ENCODE data around the gene ATXN1. TPM values are rescaled to one million over a fixed set of nuclear protein-coding genes. Genes with fewer than 3 reads are reported as not detected.

The ATXN1 gene
- total and polyA plus RNA-seq, 7 donors: 1.3 to 50.9 (median 21.6) TPM

- Histone ChIP-seq H3K36me3 (ENCODE audit: insufficient read depth in 1 of 2, low read depth in 1 of 2) (peaks cover 1% of the 10 kb centered on the region in 2 donors), H3K4me3 (no peak overlapping the region), H3K9me3 (no peaks in the 10 kb centered on the region), H3K27me3 (ENCODE audit: insufficient read depth in 3 of 3, low read length in 2 of 3) (no peaks in the 10 kb centered on the region), H3K4me1 (peaks cover 15% of the 10 kb centered on the region), H3K27ac (no peak overlapping the region)
- peak in 2 of 4 donors; percentile 28 to 32 for ATAC-seq
- no peak for DNase-seq
- intact Hi-C loops (cut with DNase I): no loop called here
- 57 to 70% (median 64%) methylated on average over 2 of the region's 2 CpGs for WGBS, 3 donors
- TF ChIP-seq, protein P1, sequence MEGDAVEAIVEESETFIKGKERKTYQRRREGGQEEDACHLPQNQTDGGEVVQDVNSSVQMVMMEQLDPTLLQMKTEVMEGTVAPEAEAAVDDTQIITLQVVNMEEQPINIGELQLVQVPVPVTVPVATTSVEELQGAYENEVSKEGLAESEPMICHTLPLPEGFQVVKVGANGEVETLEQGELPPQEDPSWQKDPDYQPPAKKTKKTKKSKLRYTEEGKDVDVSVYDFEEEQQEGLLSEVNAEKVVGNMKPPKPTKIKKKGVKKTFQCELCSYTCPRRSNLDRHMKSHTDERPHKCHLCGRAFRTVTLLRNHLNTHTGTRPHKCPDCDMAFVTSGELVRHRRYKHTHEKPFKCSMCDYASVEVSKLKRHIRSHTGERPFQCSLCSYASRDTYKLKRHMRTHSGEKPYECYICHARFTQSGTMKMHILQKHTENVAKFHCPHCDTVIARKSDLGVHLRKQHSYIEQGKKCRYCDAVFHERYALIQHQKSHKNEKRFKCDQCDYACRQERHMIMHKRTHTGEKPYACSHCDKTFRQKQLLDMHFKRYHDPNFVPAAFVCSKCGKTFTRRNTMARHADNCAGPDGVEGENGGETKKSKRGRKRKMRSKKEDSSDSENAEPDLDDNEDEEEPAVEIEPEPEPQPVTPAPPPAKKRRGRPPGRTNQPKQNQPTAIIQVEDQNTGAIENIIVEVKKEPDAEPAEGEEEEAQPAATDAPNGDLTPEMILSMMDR (IDR thresholded peaks at IDR 0.05): no peak
Observed at GRCh38 chr6:16490616-16491015, 270.6 kb downstream of the ATXN1 start.

DNA sequence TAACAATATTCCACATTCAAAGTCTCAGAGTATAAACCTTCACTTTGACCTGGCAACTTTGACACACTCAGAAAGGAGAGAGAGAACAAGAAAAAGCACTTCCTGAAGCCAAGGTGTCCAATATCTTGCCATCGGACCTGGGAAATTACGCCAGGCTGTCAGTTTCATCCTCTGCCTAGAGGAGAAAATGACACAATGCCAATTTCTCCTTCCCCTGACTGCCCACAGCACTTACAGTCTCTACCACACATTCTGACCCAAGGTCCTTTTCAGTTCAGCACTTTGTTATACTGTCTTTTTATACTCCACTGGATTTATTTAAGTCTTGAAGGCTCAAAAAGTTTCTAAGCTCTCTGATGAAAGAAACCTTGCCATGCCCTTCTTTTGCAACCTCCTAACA is 272.4 kb downstream of the ATXN1 start:
- Histone ChIP-seq H3K4me1 (peaks cover 15% of the 10 kb centered on the region), H3K27ac (no peak overlapping the region), H3K9me3 (no peaks in the 10 kb centered on the region), H3K4me3 (no peak overlapping the region), H3K27me3 (ENCODE audit: insufficient read depth in 3 of 3, low read length in 2 of 3) (no peaks in the 10 kb centered on the region), H3K36me3 (ENCODE audit: insufficient read depth in 1 of 2, low read depth in 1 of 2) (peaks cover 3 to 8% of the 10 kb centered on the region in 2 donors)
- peak in 3 of 4 donors; percentile 34 to 76 (median 39) for ATAC-seq
- TF ChIP-seq, protein P1 (IDR thresholded peaks at IDR 0.05): no peak
- DNase-seq: no peak
- intact Hi-C loops (cut with DNase I): no loop called here
- WGBS, 3 donors: 23 to 50% (median 28%) methylated on average over 2 of the region's 2 CpGs

DNA sequence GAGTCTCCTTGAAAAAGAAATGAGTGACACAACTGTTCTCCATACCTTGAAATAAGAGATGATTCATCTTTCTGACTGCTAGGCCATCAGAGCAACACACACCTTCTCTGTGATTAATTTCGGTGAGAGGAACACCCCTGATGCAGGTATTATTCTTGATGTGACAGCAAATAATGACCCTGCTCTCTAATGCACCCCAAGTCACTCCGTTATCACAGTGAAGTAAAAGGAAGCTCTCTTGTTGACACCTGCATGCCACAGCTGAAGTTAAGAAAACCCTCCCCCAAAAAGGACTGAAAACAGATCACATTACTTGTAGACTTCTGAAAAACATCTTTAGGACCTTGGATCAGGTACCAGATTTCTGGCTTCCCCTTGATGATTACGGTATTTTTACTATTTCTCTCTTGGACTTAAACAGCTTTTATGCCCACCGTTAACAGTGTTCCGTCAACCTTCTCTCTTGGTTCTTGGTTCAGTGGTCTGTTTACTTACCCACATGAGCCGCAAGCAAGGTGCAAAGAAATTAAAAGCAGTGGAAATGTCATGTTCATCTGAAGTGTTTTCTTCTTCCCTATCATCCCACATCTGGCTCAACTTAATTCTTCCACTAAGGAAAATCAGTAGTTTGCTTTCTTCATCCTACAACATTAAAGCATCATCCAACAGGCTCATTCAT is 273.1 kb downstream of the ATXN1 start:
- intact Hi-C loops (cut with DNase I): no loop called here
- no peak overlapping the region for H3K27ac ChIP-seq
- 89 to 93% (median 92%) methylated on average over 6 of the region's 6 CpGs for WGBS, 3 donors
- no peaks in the 10 kb centered on the region for H3K9me3 ChIP-seq
- H3K4me3 ChIP-seq: no peak overlapping the region
- ATAC-seq (peak in 2 of 4 donors; percentile 27 to 35), DNase-seq (no peak)
- TF ChIP-seq, protein P1 (IDR thresholded peaks at IDR 0.05): no peak
- H3K27me3 ChIP-seq (ENCODE audit: insufficient read depth in 3 of 3, low read length in 2 of 3): no peaks in the 10 kb centered on the region
- H3K4me1 ChIP-seq: peaks cover 15% of the 10 kb centered on the region
- peaks cover 3 to 8% of the 10 kb centered on the region in 2 donors for H3K36me3 ChIP-seq (ENCODE audit: insufficient read depth in 1 of 2, low read depth in 1 of 2)

GRCh38 chr6:16486661-16487060 is 274.6 kb downstream of the ATXN1 start:
- DNase-seq: no peak
- intact Hi-C loops (cut with DNase I): no loop called here
- Histone ChIP-seq H3K4me1 (peaks cover 15% of the 10 kb centered on the region), H3K27ac (no peak overlapping the region), H3K36me3 (ENCODE audit: insufficient read depth in 1 of 2, low read depth in 1 of 2) (peaks cover 3 to 8% of the 10 kb centered on the region in 2 donors), H3K27me3 (ENCODE audit: insufficient read depth in 3 of 3, low read length in 2 of 3) (no peaks in the 10 kb centered on the region), H3K4me3 (no peak overlapping the region), H3K9me3 (peaks cover 3% of the 10 kb centered on the region)
- TF ChIP-seq, protein P1 (IDR thresholded peaks at IDR 0.05): no peak
- 76 to 84% (median 79%) methylated on average over 11 of the region's 11 CpGs for WGBS, 3 donors
- ATAC-seq: no peak

Data from psoas muscle (tissue), 8 donors.